HG03039 (cell line): Measurements from ENCODE around the gene ZSCAN5B.
"Not testable (repeated sequence)": the region's sequence is repeated elsewhere in the genome, so short reads cannot be mapped to it uniquely, and the experiment has no call there.

ENCODE experiments used
- ATAC-seq: cut with Tn5 transposase; IDR thresholded peaks from one replicate; pipeline ENCODE4 v1.9.1; 2021; ENCODE audit warnings: mild to moderate bottlenecking, moderate library complexity; ENCODE audit not compliant: unreplicated experiment

Gene ZSCAN5B

GRCh38 chr19:56176881-56177280 is 20.7 kb downstream of the ZSCAN5B start:
- ATAC-seq: no peak

GRCh38 chr19:56176310-56176709 is 21.3 kb downstream of the ZSCAN5B start:
- not testable (repeated sequence) for ATAC-seq

DNA sequence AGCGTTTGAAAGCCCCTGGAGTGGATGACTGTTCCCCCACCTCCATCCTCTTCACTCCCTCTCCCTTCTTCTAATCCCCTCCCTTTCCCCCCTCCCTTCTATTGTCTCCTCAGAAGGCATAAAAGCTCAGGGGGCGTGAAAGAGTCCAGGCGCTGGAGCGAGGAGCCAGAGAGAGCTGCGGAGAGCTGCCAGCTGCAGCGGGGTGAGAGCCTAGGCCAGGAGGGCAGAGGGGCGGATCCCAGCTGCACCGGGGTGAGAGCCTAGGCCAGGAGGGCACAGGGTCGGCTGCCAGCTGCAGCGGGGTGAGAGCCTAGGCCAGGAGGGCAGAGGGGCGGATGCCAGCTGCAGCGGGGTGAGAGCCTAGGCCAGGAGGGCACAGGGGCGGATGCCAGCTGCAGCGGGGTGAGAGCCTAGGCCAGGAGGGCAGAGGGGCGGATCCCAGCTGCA is 21.7 kb downstream of the ZSCAN5B start, which contains the start of gene GALP:
GALP (plus strand) TSS at position 148 of the 447 bp plus-strand sequence. CDS start 1,101 bp downstream, outside the sequence.
- ATAC-seq: not testable (repeated sequence)

DNA sequence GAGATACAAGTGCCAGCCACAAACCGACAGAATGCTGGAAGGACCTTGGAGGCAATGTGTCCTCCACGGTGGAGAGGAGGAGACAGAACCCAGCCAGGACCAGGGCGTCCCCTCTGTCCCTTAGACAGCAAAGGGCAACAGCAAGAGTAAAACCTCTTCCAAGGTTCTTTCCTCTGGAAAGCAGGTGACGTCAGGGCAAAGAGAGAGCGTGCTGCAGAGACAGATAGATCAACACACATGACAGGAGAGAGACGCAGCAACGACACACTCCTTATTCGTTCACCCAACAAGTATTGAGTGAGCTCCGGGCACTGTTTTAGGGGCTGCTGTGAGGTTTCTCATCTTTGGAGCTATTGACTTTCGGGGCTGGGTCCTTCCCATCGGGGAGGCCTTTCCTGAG is 23.0 kb downstream of the ZSCAN5B start:
- no peak for ATAC-seq

DNA sequence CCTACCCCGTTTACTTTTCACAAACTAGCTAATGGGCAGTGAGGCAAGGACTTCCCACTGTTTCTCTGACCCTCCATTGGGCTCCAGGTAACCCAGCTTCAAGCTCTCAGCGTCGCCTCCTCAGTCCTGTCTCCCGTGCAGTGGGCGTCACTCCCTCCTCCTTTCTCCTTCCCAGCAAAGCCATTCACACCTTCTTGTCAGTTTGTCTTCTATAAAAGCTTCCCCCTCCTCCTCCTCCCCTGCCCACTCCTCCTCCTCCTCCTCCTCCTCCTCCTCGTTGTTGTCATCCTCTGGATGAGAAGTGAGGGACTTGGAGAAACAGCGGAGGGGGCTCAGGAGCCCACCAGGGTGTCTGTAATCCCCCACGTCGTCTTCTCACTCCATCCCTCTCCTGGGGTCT is 23.5 kb downstream of the ZSCAN5B start:
- ATAC-seq: no peak

GRCh38 chr19:56170261-56170660 is 27.3 kb downstream of the ZSCAN5B start:
- ATAC-seq: no peak

- ATAC-seq: no peak
These were observed 30.5 kb downstream of the ZSCAN5B start for GRCh38 chr19:56167064-56167578.

DNA sequence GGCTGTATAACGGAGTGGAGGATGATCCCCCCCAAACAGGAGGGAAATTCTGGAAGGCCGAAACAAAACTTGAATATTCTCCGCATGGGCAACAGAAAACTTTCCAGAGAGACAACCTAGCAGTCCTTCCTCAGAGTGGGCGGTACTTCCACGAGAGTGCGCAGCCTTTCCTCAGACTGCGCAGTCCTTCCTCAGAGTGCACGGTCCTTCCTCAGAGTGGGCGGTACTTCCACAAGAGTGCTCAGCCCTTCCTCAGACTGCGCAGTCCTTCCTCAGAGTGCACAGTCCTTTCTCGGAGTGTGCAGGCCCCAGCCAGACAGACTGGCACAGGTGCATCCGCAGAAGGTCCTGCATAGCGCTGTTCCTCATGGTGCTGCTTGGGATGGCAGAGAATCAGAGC is 34.5 kb downstream of the ZSCAN5B start:
- no peak for ATAC-seq

- ATAC-seq: no peak
These were observed 35.3 kb downstream of the ZSCAN5B start for GRCh38 chr19:56162258-56162657.

GRCh38 chr19:56161534-56161933 is 36.0 kb downstream of the ZSCAN5B start:
- ATAC-seq: no peak

DNA sequence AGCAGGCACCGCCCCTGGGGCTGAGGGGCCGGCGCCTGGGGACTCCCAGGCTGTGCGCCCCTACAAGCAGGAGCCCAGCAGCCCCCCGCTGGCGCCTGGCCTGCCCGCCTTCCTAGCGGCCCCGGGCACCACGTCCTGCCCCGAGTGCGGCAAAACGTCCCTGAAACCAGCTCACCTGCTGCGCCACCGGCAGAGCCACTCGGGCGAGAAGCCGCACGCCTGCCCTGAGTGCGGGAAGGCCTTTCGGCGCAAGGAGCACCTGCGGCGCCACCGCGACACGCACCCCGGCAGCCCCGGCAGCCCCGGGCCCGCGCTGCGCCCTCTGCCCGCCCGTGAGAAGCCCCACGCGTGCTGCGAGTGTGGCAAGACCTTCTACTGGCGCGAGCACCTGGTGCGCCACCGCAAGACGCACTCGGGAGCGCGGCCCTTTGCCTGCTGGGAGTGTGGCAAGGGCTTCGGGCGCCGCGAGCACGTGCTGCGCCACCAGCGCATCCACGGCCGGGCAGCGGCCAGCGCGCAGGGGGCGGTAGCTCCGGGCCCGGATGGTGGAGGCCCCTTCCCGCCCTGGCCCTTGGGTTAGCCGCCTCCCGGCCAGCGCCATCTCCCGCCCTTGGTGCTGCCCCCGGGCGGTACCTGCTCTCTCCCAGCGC is 37.8 kb downstream of the ZSCAN5B start:
- no peak for ATAC-seq

- ATAC-seq: no peak
These were observed 38.5 kb downstream of the ZSCAN5B start for GRCh38 chr19:56159009-56159559.

DNA sequence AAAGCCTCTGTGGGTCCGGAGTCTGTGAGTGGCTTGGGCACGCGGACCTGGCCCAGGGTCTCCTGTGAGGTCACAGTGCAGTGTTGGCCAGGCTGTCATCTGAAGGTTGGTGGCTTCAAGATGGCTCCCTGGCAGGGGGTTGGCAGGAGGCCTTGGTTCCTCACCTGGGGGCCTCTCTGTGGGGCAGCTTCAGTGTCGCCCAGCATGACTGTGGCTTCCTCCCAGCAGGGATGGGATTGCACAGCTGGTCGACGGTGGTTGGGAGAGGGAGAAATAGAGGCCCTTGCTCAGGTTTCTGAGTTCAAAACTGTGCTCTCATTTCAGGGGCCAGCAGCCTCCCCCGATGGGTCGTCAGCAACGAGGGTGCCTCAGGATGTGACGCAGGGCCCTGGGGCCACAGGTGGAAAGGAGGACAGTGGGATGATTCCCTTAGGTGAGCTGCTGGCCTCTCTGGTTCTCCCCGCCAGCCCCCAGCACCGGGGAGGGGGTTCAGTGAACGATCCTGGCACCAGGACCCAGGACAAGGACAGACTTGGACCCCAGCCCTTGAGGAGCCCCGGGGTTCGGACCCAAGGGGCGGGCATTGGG is 39.3 kb downstream of the ZSCAN5B start:
- no peak for ATAC-seq

DNA sequence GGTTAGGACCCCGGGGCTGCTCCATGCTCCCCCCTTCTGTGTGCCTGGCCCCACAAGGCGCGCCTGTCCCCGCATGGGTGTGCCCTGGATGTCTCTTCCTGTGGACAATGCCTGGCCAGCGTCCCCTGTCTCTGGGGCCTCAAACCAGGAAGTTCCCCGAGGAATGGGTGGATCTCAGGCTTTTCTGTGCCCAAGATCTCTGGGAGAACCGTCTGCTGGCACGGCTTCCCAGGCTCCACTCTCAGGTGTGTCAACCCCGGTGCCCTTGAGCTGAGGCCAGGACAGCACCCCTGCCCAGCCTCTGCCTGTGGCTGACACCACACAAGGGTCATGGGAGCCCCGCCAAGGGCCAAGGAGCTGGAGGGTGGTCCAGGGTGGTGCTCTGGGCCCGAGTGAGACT is 40.8 kb downstream of the ZSCAN5B start:
- no peak for ATAC-seq

DNA sequence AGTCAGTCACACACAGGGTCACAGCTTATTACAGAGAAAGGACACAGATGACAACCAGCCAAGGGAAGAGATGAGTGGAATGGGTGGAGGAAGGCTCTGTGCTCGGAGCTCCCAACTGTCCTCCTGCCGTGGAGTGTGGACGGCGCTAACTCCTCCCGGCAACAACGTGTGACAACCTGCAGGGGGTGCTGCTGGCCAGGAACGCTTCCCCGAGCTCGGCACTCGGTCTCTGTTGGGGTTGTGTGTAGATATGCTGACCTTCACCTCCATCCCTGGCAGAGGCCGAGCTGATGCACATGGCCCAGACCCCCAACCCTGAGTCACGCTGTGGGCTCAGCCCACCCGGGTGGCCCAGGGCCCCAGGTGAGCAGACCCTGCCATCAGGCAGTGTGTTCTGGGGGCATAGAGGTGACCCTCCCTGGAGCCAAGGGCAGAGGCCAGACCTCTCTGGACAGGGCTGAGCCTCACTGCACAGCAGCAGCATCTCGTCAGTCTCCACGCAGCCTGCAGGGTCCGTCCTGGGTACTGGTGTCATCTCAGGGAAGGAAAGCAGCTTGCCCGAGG is 42.4 kb downstream of the ZSCAN5B start:
- ATAC-seq: no peak

GRCh38 chr19:56153507-56153906 is 44.1 kb downstream of the ZSCAN5B start:
- no peak for ATAC-seq

DNA sequence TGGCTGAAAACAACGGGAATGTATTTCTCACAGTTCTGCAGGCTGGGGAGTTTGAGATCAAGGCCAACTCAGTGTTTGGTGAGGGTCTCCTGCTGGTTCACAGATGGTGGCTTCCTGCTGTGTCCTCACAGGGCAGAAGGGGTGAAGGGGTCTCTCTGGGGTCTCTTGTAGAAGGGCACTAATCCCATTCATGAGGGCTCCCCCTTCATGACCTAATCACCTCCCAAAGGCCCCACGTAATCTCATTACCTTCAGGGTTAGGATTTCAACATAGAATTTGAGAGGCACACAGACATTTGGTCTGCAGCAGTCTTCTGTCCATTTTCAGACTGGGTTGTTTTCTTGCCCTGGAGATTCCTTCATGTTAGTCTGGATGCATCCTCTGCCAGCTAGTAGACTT is 44.9 kb downstream of the ZSCAN5B start:
- ATAC-seq: no peak

DNA sequence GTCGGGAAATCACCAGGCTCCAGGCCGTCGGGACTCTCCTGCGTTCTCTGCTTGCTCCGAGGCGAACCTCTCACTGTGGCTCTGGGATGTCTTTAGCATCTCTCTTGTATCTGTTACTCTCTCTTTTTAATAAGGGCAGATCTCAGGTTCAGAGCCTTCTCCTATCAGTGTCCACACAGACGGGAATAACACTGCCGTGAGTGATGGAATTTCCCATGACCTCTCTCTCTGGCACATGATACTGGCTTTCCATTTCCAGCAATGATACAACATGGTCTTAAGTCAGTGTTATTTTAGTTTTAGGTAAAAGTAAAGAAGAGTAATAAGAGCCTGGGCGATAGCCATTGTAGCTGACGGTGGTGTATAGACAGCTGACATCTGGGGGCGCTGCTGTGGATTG is 47.2 kb downstream of the ZSCAN5B start:
- no peak for ATAC-seq

- ATAC-seq: no peak
These were observed 47.9 kb downstream of the ZSCAN5B start for GRCh38 chr19:56149656-56150038.

GRCh38 chr19:56148955-56149655 is 48.5 kb downstream of the ZSCAN5B start:
- ATAC-seq: not testable (repeated sequence)

DNA sequence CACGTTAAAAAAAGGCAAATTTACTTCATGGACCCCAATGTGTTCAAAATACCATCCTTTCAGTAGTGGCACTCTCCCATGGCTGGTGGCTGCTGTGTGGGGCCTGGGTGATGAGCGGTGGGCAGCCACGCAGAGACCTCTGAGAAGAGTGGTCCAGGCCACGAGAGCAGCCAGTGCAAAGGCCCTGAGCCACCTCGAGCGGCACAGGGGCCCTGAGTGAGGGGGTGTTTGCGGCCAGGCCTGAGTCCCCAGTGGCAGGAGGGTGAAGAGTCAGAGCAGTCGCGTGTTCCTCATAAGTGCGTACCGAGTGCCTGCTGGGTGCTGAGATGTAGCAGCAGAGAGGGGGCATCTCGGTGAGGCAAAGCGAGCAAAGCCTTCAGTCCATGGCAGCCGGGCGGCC is 49.5 kb downstream of the ZSCAN5B start:
- ATAC-seq: no peak
